HEK293 (cell line): ENCODE data around the gene NR3C1.

Source experiments
- CTCF ChIA-PET: fragments of 350-600 bp; formaldehyde crosslinking; extraction: SDS; loops from one replicate; lab custom pipeline; 2021; ENCODE audit warnings: antibody characterized with exemption; lab: Yijun Ruan, JAX
- POLR2A ChIA-PET: fragments of 300-600 bp; formaldehyde crosslinking; extraction: SDS; loops from one replicate; lab custom pipeline; 2020; ENCODE audit warnings: antibody characterized with exemption, inconsistent platforms; lab: Yijun Ruan, JAX
- H3K27ac ChIP-seq: fragments of 200-500 bp; sonication (Bioruptor generic); 2 replicates; pipeline ENCODE4 v1.5.1; 2014; ENCODE audit warnings: low read depth, low read length, control low read depth, inconsistent platforms; ENCODE audit errors: extremely low read depth
- H3K36me3 ChIP-seq, 2 experiments: fragments of 200-500 bp in 1 of 2; sonication (Bioruptor generic) in 1 of 2; 1 replicate in 1 of 2; 2 replicates in 1 of 2; pipeline ENCODE4 v1.5.1; 2014 to 2017; ENCODE audit warnings: inconsistent platforms in 2 of 2, low read length in 2 of 2; ENCODE audit not compliant: control insufficient read depth in 2 of 2, insufficient read depth in 1 of 2
- H3K4me1 ChIP-seq: fragments of 200-500 bp; sonication (Bioruptor generic); 2 replicates; pipeline ENCODE4 v1.5.1; 2014; ENCODE audit warnings: mild to moderate bottlenecking, low read length, inconsistent platforms; ENCODE audit not compliant: control insufficient read depth, insufficient read depth
- H3K4me3 ChIP-seq: 2 replicates; pipeline ENCODE4 v1.5.1; 2011; ENCODE audit warnings: low read depth, mild to moderate bottlenecking, control low read depth, low read length, moderate library complexity
- H3K9me3 ChIP-seq: fragments of 200-500 bp; sonication (Bioruptor generic); 2 replicates; pipeline ENCODE4 v1.5.1; 2014; ENCODE audit warnings: low read depth, low read length, inconsistent platforms; ENCODE audit not compliant: control insufficient read depth, insufficient read depth
- HOXA7 ChIP-seq: sonication (generic); formaldehyde crosslinking; IDR thresholded peaks from 2 replicates; pipeline ENCODE4 v1.8.1; 2022; ENCODE audit warnings: missing genetic modification reagents, borderline replicate concordance
- HOXC10 ChIP-seq: sonication (generic); formaldehyde crosslinking; IDR thresholded peaks from 2 replicates; pipeline ENCODE4 v1.8.1; 2023; ENCODE audit warnings: mild to moderate bottlenecking, missing genetic modification reagents
- KLF1 ChIP-seq: fragments of 450-650 bp; formaldehyde crosslinking; IDR thresholded peaks from 2 replicates; pipeline ENCODE4 v1.5.1; 2016; ENCODE audit warnings: missing biosample characterization, missing genetic modification characterization
- OSR2 ChIP-seq: fragments of 450-650 bp; formaldehyde crosslinking; IDR thresholded peaks from 2 replicates; pipeline ENCODE4 v1.5.1; 2016; ENCODE audit warnings: missing biosample characterization, missing genetic modification characterization
- REPIN1 ChIP-seq: fragments of 450-650 bp; formaldehyde crosslinking; IDR thresholded peaks from 2 replicates; pipeline ENCODE4 v1.5.1; 2017; ENCODE audit warnings: missing biosample characterization, missing genetic modification characterization, low read depth
- SCRT2 ChIP-seq: fragments of 450-650 bp; formaldehyde crosslinking; IDR thresholded peaks from 2 replicates; pipeline ENCODE4 v1.5.1; 2016; ENCODE audit warnings: missing biosample characterization, missing genetic modification characterization
- SP2 ChIP-seq: fragments of 450-650 bp; formaldehyde crosslinking; IDR thresholded peaks from 2 replicates; pipeline ENCODE4 v1.5.1; 2016; ENCODE audit warnings: missing biosample characterization, missing genetic modification characterization
- ZBTB44 ChIP-seq: fragments of 450-650 bp; IDR thresholded peaks from 2 replicates; pipeline ENCODE4 v1.5.1; 2018; ENCODE audit warnings: missing biosample characterization, mild to moderate bottlenecking, missing genetic modification characterization
- ZBTB7A ChIP-seq: fragments of 450-650 bp; formaldehyde crosslinking; IDR thresholded peaks from 2 replicates; pipeline ENCODE4 v1.5.1; 2016; ENCODE audit warnings: low read depth, missing biosample characterization, missing genetic modification characterization
- ZBTB8A ChIP-seq: fragments of 450-650 bp; formaldehyde crosslinking; IDR thresholded peaks from 2 replicates; pipeline ENCODE4 v1.5.1; 2016; ENCODE audit warnings: missing biosample characterization, missing genetic modification characterization
- ZFP37 ChIP-seq: fragments of 450-650 bp; formaldehyde crosslinking; IDR thresholded peaks from 2 replicates; pipeline ENCODE4 v1.5.1; 2016; ENCODE audit warnings: missing biosample characterization, missing genetic modification characterization
- ZNF157 ChIP-seq: fragments of 450-650 bp; formaldehyde crosslinking; IDR thresholded peaks from 2 replicates; pipeline ENCODE4 v1.5.1; 2016; ENCODE audit warnings: missing biosample characterization, missing genetic modification characterization
- ZNF16 ChIP-seq: fragments of 450-650 bp; formaldehyde crosslinking; IDR thresholded peaks from 2 replicates; pipeline ENCODE4 v1.5.1; 2016; ENCODE audit warnings: low read depth, missing biosample characterization, missing genetic modification characterization
- ZNF394 ChIP-seq: fragments of 450-650 bp; formaldehyde crosslinking; IDR thresholded peaks from 2 replicates; pipeline ENCODE4 v1.5.1; 2016; ENCODE audit warnings: missing biosample characterization, missing genetic modification characterization, mild to moderate bottlenecking, moderate library complexity, borderline replicate concordance
- ZNF580 ChIP-seq: fragments of 450-650 bp; formaldehyde crosslinking; IDR thresholded peaks from 2 replicates; pipeline ENCODE4 v1.5.1; 2016; ENCODE audit warnings: missing biosample characterization, missing genetic modification characterization
- ZNF600 ChIP-seq: fragments of 450-650 bp; formaldehyde crosslinking; IDR thresholded peaks from 2 replicates; pipeline ENCODE4 v1.5.1; 2016; ENCODE audit warnings: missing biosample characterization, missing genetic modification characterization
- ZNF610 ChIP-seq: fragments of 450-650 bp; formaldehyde crosslinking; IDR thresholded peaks from 2 replicates; pipeline ENCODE4 v1.5.1; 2016; ENCODE audit warnings: missing biosample characterization, missing genetic modification characterization, borderline replicate concordance
- ZNF629 ChIP-seq: fragments of 450-650 bp; formaldehyde crosslinking; IDR thresholded peaks from 2 replicates; pipeline ENCODE4 v1.5.1; 2017; ENCODE audit warnings: missing biosample characterization, missing genetic modification characterization
- ZNF664 ChIP-seq: fragments of 450-650 bp; formaldehyde crosslinking; IDR thresholded peaks from 2 replicates; pipeline ENCODE4 v1.5.1; 2016; ENCODE audit warnings: missing biosample characterization, missing genetic modification characterization
- ZNF701 ChIP-seq: fragments of 450-650 bp; formaldehyde crosslinking; IDR thresholded peaks from 2 replicates; pipeline ENCODE4 v1.5.1; 2016; ENCODE audit warnings: missing biosample characterization, missing genetic modification characterization
- ZNF76 ChIP-seq: fragments of 450-650 bp; formaldehyde crosslinking; IDR thresholded peaks from 2 replicates; pipeline ENCODE4; 2016; ENCODE audit warnings: low read depth, missing biosample characterization, missing genetic modification characterization, borderline replicate concordance
- ZSCAN23 ChIP-seq: fragments of 450-650 bp; formaldehyde crosslinking; IDR thresholded peaks from 2 replicates; pipeline ENCODE4 v1.5.1; 2016; ENCODE audit warnings: missing biosample characterization, missing genetic modification characterization
- TF ChIP-seq, protein P1 (sequence below): fragments of 450-650 bp; formaldehyde crosslinking; IDR thresholded peaks from 2 replicates; pipeline ENCODE4 v1.5.1; 2016; ENCODE audit warnings: missing biosample characterization, missing genetic modification characterization
- TF ChIP-seq, protein P2 (sequence below): fragments of 450-650 bp; formaldehyde crosslinking; IDR thresholded peaks from 2 replicates; pipeline ENCODE4 v1.5.1; 2016; ENCODE audit warnings: missing biosample characterization, missing genetic modification characterization

Gene NR3C1

GRCh38 chr5:143409926-143410325, 6.4 kb upstream of the NR3C1 start:
- ChIA-PET CTCF (interaction anchor here (0.6 to 0.9 kb wide), 4 partner anchors 17 to 393 kb away, joined by 3 read pairs; no protein-coding TSS in a partner anchor), POLR2A (no interaction called here)
- H3K27ac ChIP-seq, result no peak overlapping the region
- no peaks in the 10 kb centered on the region for H3K36me3 ChIP-seq
- no peak overlapping the region for H3K4me3 ChIP-seq
- no peaks in the 10 kb centered on the region for H3K9me3 ChIP-seq
- TF ChIP-seq SCRT2 (tag by site-specific recombination) (peak; percentile 55; the same call in 1 of the 2 replicates), ZNF394 (no peak)
- 0 out of 2 replicates have a peak, but pooled peaks cover 9% of the 10 kb centered on the region for H3K4me1 ChIP-seq

DNA sequence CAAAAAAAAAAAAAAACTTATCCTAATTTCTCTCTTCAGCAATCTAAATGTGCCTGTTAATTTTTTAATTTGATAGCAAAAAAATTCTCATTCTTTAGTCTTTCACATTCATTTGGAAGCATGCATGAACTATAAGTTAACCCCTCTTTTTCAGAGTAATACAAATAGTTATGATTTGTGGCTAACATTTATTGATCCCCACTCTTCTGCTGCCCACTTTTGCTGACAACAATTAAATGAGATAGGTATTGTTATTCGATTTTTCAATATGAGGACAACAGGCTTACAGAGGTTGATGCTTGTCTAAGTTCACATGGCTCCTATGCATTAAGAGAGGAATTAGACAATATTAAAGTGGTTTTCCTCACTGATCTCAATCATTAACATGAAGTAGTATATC, 2.9 kb upstream of the NR3C1 start:
- Histone ChIP-seq H3K4me3 (no peak overlapping the region), H3K36me3 (no peaks in the 10 kb centered on the region), H3K4me1 (0 out of 2 replicates have a peak, but pooled peaks cover 3% of the 10 kb centered on the region), H3K27ac (no peak overlapping the region), H3K9me3 (no peaks in the 10 kb centered on the region)
- TF ChIP-seq ZNF157 (tag by site-specific recombination), result no peak
- TF ChIP-seq ZNF664 (tag by site-specific recombination), result peak; percentile 98
- ChIA-PET POLR2A (no interaction called here), CTCF (no interaction called here)

GRCh38 chr5:143405849-143406098, 2.3 kb upstream of the NR3C1 start:
- TF ChIP-seq ZSCAN23 (no peak), HOXA7 (CRISPR knock-in tag) (no peak)
- TF ChIP-seq, protein P1, sequence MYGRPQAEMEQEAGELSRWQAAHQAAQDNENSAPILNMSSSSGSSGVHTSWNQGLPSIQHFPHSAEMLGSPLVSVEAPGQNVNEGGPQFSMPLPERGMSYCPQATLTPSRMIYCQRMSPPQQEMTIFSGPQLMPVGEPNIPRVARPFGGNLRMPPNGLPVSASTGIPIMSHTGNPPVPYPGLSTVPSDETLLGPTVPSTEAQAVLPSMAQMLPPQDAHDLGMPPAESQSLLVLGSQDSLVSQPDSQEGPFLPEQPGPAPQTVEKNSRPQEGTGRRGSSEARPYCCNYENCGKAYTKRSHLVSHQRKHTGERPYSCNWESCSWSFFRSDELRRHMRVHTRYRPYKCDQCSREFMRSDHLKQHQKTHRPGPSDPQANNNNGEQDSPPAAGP (tag by site-specific recombination), result no peak
- TF ChIP-seq, all 188 proteins: peak for 0
- H3K4me1 ChIP-seq, result 0 out of 2 replicates have a peak, but pooled peaks cover 5% of the 10 kb centered on the region
- H3K9me3 ChIP-seq, result no peaks in the 10 kb centered on the region
- CTCF ChIA-PET, result no interaction called here
- peak overlapping the region; percentile 99 for H3K27ac ChIP-seq
- H3K4me3 ChIP-seq, result peak overlapping the region; percentile 95
- H3K36me3 ChIP-seq, result no peaks in the 10 kb centered on the region
- POLR2A ChIA-PET, result no interaction called here

- ChIA-PET CTCF (interaction anchor here (0.6 to 1.4 kb wide), 9 partner anchors 12 to 483 kb away, joined by 3 to 4 read pairs (median 3); no protein-coding TSS in a partner anchor), POLR2A (interaction anchor here (0.6 to 2.1 kb wide), 11 partner anchors 8 to 783 kb away, joined by 3 to 15 read pairs (median 3); partner anchors contain the start of genes KCTD16 and YIPF5)
- H3K9me3 ChIP-seq, result no peaks in the 10 kb centered on the region
- H3K27ac ChIP-seq, result peak overlapping the region; percentile 99
- peaks cover 0 to 2% of the 10 kb centered on the region in 2 experiments; a peak in 1 of 3 replicates for H3K36me3 ChIP-seq
- H3K4me1 ChIP-seq, result 0 out of 2 replicates have a peak, but pooled peaks cover 5% of the 10 kb centered on the region
- H3K4me3 ChIP-seq, result peak overlapping the region; percentile 95
- peak; percentile 81 for TF ChIP-seq ZNF629 (tag by site-specific recombination)
- peak; percentile 41 for TF ChIP-seq OSR2
- TF ChIP-seq ZNF610, result no peak; the same call in 1 of the 2 replicates
- TF ChIP-seq, protein P2, sequence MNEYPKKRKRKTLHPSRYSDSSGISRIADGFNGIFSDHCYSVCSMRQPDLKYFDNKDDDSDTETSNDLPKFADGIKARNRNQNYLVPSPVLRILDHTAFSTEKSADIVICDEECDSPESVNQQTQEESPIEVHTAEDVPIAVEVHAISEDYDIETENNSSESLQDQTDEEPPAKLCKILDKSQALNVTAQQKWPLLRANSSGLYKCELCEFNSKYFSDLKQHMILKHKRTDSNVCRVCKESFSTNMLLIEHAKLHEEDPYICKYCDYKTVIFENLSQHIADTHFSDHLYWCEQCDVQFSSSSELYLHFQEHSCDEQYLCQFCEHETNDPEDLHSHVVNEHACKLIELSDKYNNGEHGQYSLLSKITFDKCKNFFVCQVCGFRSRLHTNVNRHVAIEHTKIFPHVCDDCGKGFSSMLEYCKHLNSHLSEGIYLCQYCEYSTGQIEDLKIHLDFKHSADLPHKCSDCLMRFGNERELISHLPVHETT (tag by site-specific recombination), result peak; percentile 80; the same call in 1 of the 2 replicates
- peak; percentile 83; the same call in 1 of the 2 replicates for TF ChIP-seq HOXC10 (CRISPR knock-in tag)
- peak; percentile 78 for TF ChIP-seq ZNF580 (tag by site-specific recombination)
- TF ChIP-seq SP2 (tag by site-specific recombination), result peak; percentile 75
- TF ChIP-seq ZBTB8A, result peak; percentile 75; the same call in 1 of the 2 replicates
- TF ChIP-seq ZBTB7A (tag by site-specific recombination), result 0 out of 2 replicates have a peak, but pooled peaks have one; percentile 47
- no peak for TF ChIP-seq ZBTB44
- no peak for TF ChIP-seq ZNF701 (tag by site-specific recombination)
- peak; percentile 43; the same call in 1 of the 2 replicates for TF ChIP-seq ZNF600 (tag by site-specific recombination)
- peak; percentile 91 for TF ChIP-seq ZNF76
- TF ChIP-seq ZFP37 (tag by site-specific recombination), result peak; percentile 65
- TF ChIP-seq ZNF16, result no peak
- TF ChIP-seq KLF1 (tag by site-specific recombination), result peak; percentile 43
- no peak; the same call in 1 of the 2 replicates for TF ChIP-seq REPIN1 (tag by site-specific recombination)
Measured at GRCh38 chr5:143405063-143405848, 1.8 kb upstream of the NR3C1 start.
